Forelimb muscle (tissue), 1 donor: ENCODE results near the gene BEND5. TPM values are rescaled to one million over a fixed set of nuclear protein-coding genes. Genes with fewer than 3 reads are reported as not detected.

Experiments
- DNase-seq: peaks from one replicate; pipeline ENCODE4 v3.0.0-alpha.2; 2013; ENCODE audit warnings: low read depth
- polyA plus RNA-seq: library from polyadenylated mRNA; unstranded; fragments of 120-200 nt; gene quantifications from one replicate; pipeline ENCODE4 v1.2.1, GENCODE V29; 2013; ENCODE audit not compliant: insufficient read length

BEND5 gene
- polyA plus RNA-seq, 1 donor = 10.3 TPM

DNA sequence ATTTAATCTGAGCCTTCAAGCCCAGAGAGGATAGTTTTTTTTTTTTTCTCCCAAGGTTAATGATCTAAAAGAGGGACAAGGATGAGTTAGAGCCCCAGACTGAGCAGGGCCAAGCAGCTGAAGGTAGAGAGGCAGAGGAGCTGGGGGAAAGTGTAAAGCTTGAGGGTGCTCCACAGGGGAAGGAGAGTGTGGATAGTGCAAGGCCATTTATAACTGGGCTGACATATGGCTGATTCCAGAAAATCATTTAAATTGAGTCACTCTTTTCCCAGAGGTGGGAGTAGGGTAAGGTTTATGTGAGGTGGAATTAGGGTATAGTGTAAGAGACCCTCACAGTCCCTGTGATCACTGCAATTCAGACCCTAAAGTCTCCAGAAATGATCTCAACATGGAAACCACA is 55.8 kb downstream of the BEND5 start:
- DNase-seq = no peak

GRCh38 chr1:48718705-48719104 is 58.0 kb downstream of the BEND5 start:
- DNase-seq = no peak

DNA sequence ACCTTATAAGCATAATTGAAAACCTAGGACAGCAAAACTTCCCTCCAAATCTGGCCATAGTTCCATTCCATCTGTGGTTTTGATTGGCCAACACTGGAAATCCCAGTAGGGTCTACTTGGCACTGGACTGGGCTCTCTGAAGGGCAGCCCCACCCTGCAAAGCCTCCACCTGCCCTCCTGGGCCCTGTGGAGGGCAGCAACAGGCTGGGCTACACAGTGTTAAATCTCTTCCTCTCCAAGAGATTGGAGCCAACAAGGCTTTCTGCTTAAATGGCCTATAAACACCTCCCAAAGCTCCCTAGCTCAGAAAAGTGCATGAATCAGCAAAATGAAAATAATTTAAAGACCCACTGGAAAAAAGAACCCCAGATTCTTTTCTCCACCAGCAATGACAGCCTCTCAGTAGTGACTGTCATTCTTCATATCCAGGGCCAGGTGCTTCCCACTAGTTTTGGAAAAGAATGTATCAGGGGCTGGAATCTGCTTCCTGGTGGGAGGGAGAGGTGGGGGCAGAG is 58.5 kb downstream of the BEND5 start:
- no peak for DNase-seq

DNA sequence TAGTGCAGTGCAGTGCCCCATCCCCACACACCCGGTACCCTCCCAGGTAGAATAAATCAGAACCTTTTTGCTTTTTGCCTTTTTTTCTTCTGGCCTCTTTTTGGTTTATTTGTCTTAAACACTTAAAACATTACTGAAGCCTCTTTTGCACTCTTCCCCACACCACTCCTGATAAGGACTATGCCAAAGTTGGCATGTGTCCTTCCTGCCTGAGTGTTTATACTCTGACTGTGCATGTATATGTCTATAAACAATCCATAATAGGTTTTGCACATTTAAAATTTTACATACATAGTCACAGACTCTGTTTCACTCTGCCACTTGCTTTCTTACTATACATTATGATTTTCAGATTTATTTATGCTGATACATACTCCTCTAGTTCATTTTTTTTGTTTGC is 59.6 kb downstream of the BEND5 start:
- DNase-seq = no peak

- no peak for DNase-seq
Measured at GRCh38 chr1:48715921-48716320, 60.8 kb downstream of the BEND5 start.

DNA sequence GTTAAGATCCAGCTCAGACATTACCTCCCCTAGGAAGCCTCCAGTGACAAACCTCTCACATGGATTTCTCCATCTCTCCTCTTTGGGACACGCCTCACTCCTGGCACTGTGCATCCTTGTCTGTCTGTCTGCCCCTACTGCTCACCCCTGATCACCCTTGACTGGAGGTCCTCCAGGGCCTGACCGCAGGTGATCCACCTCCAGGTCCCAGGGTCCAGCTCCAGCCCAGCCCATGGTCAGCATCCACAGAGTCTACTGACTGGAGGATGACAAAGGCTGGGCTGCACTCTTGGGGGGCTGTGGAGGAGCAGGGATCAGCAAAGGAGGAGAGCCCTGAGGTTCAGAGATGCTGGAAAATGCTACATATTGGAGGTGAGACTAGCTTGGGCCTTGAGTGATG is 65.8 kb downstream of the BEND5 start:
- DNase-seq = no peak

DNA sequence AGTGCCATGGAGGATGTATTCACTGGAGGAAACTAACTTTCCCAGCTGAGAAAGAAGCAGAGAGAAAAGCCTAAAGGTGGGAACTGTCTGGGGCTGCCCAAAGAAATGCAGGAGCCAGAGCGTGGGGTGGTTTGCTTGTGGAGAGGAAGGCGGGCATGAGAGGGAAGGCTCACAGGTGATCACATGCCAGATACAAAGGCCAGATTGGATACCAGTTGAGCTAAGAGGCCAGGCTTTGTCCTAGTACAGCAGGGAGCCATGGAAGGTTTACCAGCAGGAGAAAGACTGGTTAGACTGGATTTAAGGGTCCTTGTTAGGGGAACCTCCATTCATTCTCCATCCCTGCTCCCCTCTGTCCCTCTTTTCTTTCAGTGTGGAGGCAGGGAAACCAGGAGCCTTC is 66.4 kb downstream of the BEND5 start:
- DNase-seq = no peak

GRCh38 chr1:48704736-48705135 is 72.0 kb downstream of the BEND5 start:
- DNase-seq = no peak

GRCh38 chr1:48701445-48701844 is 75.2 kb downstream of the BEND5 start:
- DNase-seq = no peak

DNA sequence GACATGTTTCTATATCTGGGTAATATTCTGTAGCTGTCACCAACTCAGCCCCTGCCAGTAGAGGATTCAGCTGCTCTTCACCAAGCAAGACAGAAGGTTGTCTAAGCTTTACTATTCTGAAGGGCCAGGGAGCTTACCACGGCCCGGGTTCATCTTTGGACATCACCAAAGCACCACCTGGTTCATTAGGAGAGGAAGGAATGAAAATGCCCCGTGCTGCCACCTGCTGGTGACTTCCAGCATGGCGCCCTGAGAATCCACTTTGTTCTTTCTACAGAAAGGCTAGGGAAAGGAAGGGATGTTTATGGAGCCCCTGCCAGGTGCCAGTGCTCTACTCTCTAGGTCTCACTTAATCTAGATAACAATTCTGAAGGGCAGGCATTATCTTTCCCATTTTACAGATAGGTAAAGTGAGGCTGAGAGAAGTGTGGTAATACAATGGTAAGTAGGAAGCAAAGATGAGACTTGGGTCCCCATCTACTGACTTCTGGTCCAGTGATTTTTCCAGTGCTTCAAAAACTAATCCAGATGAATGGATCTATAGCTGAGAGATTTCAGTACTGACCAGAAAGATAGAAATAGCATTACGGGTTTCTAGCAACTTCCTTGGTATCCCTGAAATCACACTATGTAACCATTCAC is 79.5 kb downstream of the BEND5 start:
- DNase-seq = no peak

- no peak for DNase-seq
Measured at GRCh38 chr1:48695161-48695560, 81.5 kb downstream of the BEND5 start.

DNA sequence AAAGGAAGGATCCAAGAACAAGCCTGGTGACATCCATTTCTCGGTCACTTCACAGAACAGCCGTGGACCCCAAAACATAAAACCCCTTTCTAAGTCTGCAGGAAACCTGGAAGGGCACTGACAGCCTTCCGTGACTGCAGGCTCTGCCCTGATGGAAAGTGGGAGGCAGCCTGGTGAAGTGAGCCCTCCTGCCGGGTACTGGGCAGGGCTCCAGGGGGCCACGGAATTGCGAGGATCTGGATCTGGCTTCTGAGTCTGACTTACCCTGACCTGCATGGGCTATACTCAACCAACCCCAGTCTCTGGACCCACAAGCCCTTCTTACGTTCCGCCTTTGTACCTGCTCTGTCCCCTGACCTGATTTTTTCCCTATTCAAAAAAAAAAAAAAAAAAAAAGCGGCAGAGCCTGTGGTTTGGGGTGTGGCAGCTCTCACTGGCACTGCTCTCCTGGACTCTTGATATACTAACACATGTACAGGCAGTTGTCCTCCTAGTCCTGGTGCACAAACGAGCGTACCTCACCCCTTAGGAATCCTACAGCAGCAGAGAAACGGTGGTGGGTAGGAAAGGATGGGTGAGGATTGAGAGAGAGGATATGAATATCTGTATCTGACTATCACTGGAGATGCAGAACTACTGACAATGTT is 82.9 kb downstream of the BEND5 start:
- DNase-seq = no peak

DNA sequence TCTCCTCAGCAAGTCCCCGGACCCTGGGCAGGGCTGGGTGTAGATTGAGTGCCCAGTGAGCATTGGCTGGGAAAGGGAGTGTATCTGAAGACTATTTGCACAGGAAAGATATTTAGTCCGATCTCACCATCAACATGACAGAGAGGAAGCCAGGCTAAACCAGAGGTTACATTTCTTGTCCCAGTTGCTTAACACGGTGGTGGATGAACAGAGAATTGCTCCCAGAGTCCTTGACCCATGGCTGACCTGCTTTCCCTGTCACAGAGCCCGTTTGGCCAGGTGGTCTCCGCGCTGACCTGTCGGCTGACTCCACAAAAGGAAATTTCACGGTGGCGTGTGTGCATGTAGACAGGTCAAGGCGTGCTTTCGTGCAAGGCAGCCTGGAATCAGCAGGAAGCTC is 83.5 kb downstream of the BEND5 start:
- no peak for DNase-seq

GRCh38 chr1:48692235-48692634 is 84.5 kb downstream of the BEND5 start:
- DNase-seq = no peak

GRCh38 chr1:48691429-48692001 is 85.2 kb downstream of the BEND5 start:
- DNase-seq = no peak

- no peak for DNase-seq
Measured at GRCh38 chr1:48688102-48688760, 88.5 kb downstream of the BEND5 start.

DNA sequence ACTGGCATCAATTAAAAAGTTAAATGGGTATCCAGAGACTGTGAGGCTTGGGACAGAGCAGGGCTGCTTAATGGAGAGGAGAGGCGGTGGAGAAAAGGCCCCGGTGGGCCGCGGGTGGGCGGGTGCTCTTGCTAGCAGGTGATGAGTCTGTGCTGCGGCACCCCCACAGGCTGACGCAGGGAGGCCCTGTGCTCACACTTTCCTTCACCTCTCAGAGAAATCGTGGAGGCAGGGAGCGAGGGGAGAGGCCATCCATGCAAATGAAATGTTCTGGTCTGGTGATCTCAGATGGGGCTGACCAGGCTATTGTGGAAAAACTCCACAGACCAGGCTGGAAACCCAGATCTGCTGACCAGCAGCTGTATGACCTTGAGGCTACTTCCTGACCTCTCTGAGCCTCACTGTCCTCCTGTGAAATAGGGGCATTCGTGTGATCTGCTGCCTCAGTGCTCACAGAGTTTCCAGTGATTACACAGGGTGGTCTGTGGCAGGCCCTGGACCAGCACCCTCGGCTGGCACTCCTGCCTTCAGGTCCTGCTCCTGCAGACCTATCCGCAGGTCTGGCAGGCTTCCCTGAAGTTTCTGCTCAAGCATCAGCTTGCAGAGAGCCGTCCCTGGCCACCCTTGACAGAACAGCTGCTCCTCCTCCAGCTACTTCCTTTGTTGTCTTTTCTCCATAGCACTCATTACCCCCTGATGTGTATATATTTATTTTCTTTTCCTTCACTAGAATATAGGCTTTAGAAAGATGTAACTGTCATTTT is 89.2 kb downstream of the BEND5 start:
- DNase-seq = no peak

DNA sequence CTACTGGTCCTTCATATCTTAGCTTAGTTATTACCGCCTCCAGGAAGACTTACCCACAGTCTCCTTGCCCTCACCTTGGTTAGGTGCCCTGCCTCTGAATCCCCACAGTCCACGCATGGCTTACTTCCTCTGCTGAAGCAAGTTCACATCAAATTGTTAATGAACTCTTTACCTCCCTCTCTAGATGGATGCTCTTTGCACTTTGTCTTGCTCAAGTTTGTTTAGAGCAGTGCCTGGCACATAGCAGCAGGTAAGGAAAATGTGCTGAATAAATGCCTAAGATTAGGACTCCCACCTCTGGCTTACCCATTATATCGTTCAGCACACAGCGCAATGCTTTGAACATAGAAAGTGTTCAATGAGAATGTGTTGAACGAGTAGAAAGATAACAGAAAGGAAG is 90.5 kb downstream of the BEND5 start:
- no peak for DNase-seq

DNA sequence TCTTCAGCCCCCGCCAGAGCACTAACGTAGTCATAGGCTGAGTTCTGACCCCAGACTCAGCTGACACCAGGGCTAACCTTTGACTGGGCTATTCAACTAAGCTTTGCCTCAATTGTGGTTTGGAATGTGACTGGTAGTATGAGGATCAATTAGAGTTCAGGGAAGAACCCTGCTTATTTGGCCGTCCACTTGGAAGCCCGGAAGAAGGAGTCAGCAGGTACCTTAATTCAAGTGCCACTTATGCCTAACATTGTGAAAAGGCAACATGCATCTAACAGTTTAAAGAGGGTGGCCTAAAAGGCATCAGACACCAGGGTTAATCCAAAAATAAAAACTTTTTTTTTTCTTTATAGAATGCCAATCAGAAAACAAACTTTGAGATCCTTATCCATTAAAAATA is 92.3 kb downstream of the BEND5 start:
- no peak for DNase-seq

DNA sequence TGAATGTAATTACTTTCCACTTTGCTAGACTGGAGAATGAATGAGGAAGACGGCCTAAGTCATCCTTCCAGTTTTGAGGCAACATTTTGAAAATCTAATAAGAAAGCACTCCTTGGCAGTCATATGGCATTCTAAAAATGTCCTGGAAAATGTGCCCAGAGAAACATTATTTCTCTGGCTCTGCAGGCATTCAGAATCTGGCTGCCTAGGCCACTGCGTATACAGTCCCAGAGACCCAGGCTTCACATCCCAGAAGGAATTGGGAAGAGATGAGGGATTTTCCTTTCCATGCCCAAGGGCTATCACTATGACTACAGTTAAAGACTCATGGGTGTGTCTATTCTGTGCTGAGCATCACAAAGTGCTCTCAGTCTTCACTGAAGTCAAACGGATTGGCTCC is 92.9 kb downstream of the BEND5 start:
- DNase-seq = no peak

DNA sequence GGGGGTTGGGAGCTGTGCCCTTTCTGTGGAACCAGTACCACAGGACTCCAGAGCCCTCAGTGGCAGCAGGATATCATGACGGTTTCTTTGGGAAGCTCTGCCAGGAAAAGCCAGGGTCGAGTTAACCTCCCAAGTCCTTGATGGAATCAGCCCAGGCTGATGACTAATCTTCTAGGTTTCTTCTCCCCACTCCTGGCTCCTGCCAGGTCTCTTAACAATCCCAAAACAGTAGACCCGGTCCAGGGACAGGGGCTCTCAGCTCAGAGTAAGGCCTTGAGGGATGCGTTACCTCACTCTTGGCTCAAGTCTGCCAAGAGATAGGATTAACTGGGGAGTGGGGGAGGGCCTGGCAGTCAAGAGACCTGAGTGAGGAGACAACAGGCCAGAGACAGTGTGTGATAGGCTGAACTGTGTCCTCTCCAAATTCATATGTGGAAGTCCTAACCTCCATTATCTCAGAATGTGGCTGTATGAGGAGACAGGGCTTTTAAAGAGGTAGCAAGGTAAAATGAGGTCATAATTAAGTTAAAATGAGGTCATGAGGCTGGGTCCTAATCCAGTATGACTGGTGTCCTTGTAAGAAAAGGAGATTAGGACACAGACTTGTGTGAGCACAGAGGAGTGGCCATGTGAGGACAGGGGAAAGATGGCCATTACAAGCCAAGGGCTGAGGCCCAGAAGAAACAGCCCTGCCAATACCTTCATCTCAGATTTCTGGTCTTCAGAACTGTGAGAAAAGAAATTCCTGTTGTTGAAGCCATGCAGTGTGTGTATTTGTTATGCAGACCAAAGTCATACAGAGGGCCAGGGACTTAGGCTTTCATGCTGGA is 95.0 kb downstream of the BEND5 start:
- no peak for DNase-seq
